ENCODE measurements around the gene ADRM1. TPM values are rescaled to one million over a fixed set of nuclear protein-coding genes. Genes with fewer than 3 reads are reported as not detected.

ADRM1 gene
- total RNA-seq, 4 donors from 2014 or later, result 41.8 to 126 (median 109) TPM

DNA sequence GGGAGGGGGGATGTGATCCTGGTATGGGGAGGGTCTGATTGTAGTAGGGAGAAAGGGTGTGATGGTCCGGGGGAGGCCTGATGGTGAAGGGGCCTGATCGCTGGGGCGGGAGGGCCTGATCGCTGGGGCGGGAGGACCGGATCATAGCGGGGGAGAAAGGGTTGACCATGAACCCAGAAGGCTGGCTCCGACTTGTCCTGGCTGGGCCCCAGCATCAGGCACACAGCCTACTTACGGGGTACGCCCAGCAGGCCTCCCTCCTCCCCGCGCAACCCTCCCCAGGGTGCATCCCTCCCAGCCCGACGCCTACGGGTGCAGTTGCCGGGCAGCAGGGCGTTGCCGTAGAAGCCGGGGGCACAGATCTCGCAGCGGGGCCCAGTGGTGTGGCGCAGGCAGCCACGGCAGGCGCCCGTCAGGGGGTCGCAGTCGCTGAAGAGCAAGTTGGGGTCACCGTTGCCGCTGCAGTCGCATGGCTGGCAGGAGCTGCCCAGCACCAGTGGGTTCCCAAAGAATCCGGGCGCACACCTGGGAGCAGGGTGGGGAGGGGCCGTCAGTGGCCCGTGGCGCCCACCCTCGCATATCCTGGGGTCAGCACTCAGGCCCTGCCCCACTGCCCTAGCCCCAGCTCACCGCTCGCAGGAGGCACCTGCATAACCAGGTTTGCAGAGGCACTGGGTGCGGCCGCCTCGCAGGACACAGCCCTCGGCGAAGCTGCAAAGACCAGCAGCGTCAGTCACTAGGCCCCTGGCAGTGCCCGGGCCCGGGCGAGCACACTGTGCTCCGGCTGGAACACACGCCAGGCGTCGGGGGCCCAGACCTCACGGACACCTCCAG lies 20.6 kb downstream of the ADRM1 start:
- no peak for DNase-seq
- WGBS, 2 donors (ENCODE audit: low coverage in 1 of 2), result 92% methylated on average over 37 of the region's 52 CpGs; no CpG with 5 or more reads in 1 of the 2 donors
- H3K4me3 ChIP-seq, result no peak overlapping the region
- in situ Hi-C loops (cut with MboI; ENCODE audit: low pct_ligation_motif_present in 1 of 4, low pct_unique_long_range_greater_than_20kb in 1 of 4, low sequenced_read_pairs in 3 of 4), result no loop called here
- no peak overlapping the region for H3K27ac ChIP-seq
- intact Hi-C loops (cut with DNase I; ENCODE audit: low total_unique reads), result no loop called here
- no peaks in the 10 kb centered on the region for H3K9me3 ChIP-seq
- H3K27me3 ChIP-seq, result no peaks in the 10 kb centered on the region
- no peaks in the 10 kb centered on the region for H3K36me3 ChIP-seq
- no peaks in the 10 kb centered on the region for H3K4me1 ChIP-seq
- TF ChIP-seq POLR2AphosphoS5 (IDR thresholded peaks at IDR 0.05), result no peak
- TF ChIP-seq, protein P1, sequence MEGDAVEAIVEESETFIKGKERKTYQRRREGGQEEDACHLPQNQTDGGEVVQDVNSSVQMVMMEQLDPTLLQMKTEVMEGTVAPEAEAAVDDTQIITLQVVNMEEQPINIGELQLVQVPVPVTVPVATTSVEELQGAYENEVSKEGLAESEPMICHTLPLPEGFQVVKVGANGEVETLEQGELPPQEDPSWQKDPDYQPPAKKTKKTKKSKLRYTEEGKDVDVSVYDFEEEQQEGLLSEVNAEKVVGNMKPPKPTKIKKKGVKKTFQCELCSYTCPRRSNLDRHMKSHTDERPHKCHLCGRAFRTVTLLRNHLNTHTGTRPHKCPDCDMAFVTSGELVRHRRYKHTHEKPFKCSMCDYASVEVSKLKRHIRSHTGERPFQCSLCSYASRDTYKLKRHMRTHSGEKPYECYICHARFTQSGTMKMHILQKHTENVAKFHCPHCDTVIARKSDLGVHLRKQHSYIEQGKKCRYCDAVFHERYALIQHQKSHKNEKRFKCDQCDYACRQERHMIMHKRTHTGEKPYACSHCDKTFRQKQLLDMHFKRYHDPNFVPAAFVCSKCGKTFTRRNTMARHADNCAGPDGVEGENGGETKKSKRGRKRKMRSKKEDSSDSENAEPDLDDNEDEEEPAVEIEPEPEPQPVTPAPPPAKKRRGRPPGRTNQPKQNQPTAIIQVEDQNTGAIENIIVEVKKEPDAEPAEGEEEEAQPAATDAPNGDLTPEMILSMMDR (IDR thresholded peaks at IDR 0.05), result no peak
- no peak for TF ChIP-seq EP300 (IDR thresholded peaks at IDR 0.05; ENCODE audit: low read depth)
- no peak for TF ChIP-seq POLR2A (IDR thresholded peaks at IDR 0.05)

DNA sequence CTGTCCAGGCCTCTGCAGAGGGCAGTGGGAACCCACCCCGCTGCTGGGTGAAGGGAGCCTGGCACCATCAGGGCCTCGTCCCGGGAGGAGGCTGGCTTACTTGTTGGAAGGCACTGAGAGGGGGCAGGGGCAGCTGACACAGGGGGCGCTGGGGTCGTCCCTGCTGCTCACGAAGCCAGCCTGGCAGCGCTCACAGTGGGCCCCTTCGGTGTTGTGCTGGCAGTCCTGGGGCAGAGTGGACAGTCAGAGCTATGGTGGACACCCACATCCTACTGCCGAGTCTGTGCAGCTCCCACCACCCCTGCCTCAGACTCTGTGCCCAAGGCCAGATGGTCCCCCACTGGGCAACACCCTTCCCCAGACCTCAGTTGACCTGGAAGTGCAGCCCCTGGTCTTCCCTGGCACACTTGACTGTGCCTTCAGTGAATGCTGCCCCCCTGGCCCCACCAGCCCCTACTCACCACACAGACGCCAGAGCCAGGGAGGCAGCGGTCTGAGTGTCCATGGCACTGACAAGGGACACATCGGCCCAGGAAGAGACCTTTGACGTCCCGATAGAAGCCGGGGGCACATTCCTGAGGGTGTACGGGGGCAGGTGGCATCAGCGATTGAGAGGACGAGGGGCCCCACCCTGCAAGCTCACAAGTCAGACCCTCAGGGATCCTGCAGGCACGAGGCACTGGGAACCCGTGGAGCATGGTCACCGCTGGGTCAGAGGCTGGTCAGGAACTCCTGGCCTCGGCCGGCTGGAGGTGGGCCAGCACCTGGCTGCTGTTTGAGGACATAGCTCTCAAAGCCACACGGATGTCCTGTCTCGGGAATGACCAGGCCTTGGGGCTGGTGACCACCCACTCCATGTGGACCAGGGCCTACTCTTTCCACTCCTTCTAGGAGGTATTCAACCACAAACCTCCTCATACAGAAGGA lies 21.4 kb downstream of the ADRM1 start:
- TF ChIP-seq POLR2AphosphoS5 (IDR thresholded peaks at IDR 0.05), result no peak
- no peak for TF ChIP-seq POLR2A (IDR thresholded peaks at IDR 0.05)
- TF ChIP-seq EP300 (IDR thresholded peaks at IDR 0.05; ENCODE audit: low read depth), result no peak
- TF ChIP-seq, protein P1 (IDR thresholded peaks at IDR 0.05), result no peak
- Histone ChIP-seq H3K9me3 (no peaks in the 10 kb centered on the region), H3K4me3 (no peak overlapping the region), H3K27ac (no peak overlapping the region), H3K4me1 (no peaks in the 10 kb centered on the region), H3K27me3 (no peaks in the 10 kb centered on the region), H3K36me3 (no peaks in the 10 kb centered on the region)
- in situ Hi-C loops (cut with MboI; ENCODE audit: low pct_ligation_motif_present in 1 of 4, low pct_unique_long_range_greater_than_20kb in 1 of 4, low sequenced_read_pairs in 3 of 4), result no loop called here
- WGBS, 2 donors (ENCODE audit: low coverage in 1 of 2), result 87% methylated on average over 23 of the region's 25 CpGs; no CpG with 5 or more reads in 1 of the 2 donors
- no peak for DNase-seq
- intact Hi-C loops (cut with DNase I; ENCODE audit: low total_unique reads), result no loop called here

DNA sequence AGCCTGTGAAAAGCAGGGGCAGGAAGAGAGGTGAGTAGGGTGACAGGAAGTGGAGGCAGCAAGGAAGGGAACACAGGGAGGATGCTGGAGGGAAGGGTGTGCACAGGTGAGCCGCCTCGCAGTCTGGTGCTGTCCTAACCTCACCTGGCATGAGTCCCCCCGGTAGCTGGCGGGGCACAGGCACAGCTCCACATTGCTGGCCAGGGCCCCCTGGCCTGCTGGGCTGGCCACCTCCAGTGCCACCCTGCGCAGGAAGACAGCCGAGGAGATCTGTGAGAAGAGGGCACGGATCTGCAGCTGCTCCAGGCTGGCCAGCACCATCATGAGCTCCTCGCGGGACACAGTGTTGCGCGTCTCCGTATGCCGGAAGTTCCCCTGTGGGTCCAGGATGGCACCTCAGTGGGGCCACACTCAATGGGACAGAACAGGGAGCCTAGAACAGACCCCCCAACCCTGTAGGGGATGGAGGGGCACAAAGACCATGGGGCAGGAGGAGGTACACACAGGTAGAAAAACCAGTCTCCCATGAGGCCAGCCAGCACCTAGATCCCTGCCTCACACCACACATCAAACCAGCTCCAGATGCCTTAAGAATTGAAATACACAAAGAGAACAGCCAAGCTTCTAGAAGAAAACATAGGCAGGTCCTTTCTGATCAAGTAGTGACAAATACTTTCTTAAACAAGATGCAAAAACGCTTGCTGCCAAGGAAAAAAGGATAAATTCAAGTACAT lies 22.5 kb downstream of the ADRM1 start:
- Histone ChIP-seq H3K4me1 (no peaks in the 10 kb centered on the region), H3K27me3 (no peaks in the 10 kb centered on the region), H3K9me3 (no peaks in the 10 kb centered on the region), H3K4me3 (no peak overlapping the region), H3K27ac (no peak overlapping the region), H3K36me3 (no peaks in the 10 kb centered on the region)
- WGBS, 2 donors (ENCODE audit: low coverage in 1 of 2), result 89 to 91% methylated on average over 1 to 14 of the region's 14 CpGs
- no peak for TF ChIP-seq POLR2A (IDR thresholded peaks at IDR 0.05)
- TF ChIP-seq POLR2AphosphoS5 (IDR thresholded peaks at IDR 0.05), result no peak
- TF ChIP-seq, protein P1 (IDR thresholded peaks at IDR 0.05), result no peak
- no peak for TF ChIP-seq EP300 (IDR thresholded peaks at IDR 0.05; ENCODE audit: low read depth)
- intact Hi-C loops (cut with DNase I; ENCODE audit: low total_unique reads), result no loop called here
- in situ Hi-C loops (cut with MboI; ENCODE audit: low pct_ligation_motif_present in 1 of 4, low pct_unique_long_range_greater_than_20kb in 1 of 4, low sequenced_read_pairs in 3 of 4), result no loop called here
- no peak for DNase-seq

Measured in transverse colon (tissue), 4 donors.